ENCODE data around the gene N4BP2.

The N4BP2 gene

GRCh38 chr4:40160258-40160657 is 103.6 kb downstream of the N4BP2 start:
- ChIA-PET POLR2A (no interaction called here), CTCF (interaction anchor here (2.3 kb wide), 1 partner anchor 71 kb away, joined by 6 read pairs; no protein-coding TSS in a partner anchor)
- TF ChIP-seq, protein P1, sequence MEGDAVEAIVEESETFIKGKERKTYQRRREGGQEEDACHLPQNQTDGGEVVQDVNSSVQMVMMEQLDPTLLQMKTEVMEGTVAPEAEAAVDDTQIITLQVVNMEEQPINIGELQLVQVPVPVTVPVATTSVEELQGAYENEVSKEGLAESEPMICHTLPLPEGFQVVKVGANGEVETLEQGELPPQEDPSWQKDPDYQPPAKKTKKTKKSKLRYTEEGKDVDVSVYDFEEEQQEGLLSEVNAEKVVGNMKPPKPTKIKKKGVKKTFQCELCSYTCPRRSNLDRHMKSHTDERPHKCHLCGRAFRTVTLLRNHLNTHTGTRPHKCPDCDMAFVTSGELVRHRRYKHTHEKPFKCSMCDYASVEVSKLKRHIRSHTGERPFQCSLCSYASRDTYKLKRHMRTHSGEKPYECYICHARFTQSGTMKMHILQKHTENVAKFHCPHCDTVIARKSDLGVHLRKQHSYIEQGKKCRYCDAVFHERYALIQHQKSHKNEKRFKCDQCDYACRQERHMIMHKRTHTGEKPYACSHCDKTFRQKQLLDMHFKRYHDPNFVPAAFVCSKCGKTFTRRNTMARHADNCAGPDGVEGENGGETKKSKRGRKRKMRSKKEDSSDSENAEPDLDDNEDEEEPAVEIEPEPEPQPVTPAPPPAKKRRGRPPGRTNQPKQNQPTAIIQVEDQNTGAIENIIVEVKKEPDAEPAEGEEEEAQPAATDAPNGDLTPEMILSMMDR (IDR thresholded peaks at IDR 0.05; ENCODE audit: control extremely low read depth, extremely low read depth, low read depth, missing control alignments): no peak
- DNase-seq (ENCODE audit: extremely low spot score): no peak

- CTCF ChIA-PET: interaction anchor here (0.8 to 1.4 kb wide), 2 partner anchors 15 to 26 kb away, joined by 3 read pairs; no protein-coding TSS in a partner anchor
- POLR2A ChIA-PET: no interaction called here
- TF ChIP-seq, protein P1 (IDR thresholded peaks at IDR 0.05; ENCODE audit: control extremely low read depth, extremely low read depth, low read depth, missing control alignments): no peak
- no peak for DNase-seq (ENCODE audit: extremely low spot score)
Observed at GRCh38 chr4:40164459-40164858, 107.8 kb downstream of the N4BP2 start.

GRCh38 chr4:40165916-40166315 is 109.3 kb downstream of the N4BP2 start:
- POLR2A ChIA-PET: no interaction called here
- CTCF ChIA-PET: interaction anchor here (0.6 to 1.1 kb wide), 2 partner anchors 13 to 188 kb away, joined by 3 to 4 read pairs; no protein-coding TSS in a partner anchor
- TF ChIP-seq, protein P1 (IDR thresholded peaks at IDR 0.05; ENCODE audit: control extremely low read depth, extremely low read depth, low read depth, missing control alignments): no peak
- DNase-seq (ENCODE audit: extremely low spot score): no peak

- TF ChIP-seq, protein P1 (IDR thresholded peaks at IDR 0.05; ENCODE audit: control extremely low read depth, extremely low read depth, low read depth, missing control alignments): no peak
- POLR2A ChIA-PET: no interaction called here
- CTCF ChIA-PET: no interaction called here
- no peak for DNase-seq (ENCODE audit: extremely low spot score)
Observed at GRCh38 chr4:40168070-40168469, 111.4 kb downstream of the N4BP2 start.

- POLR2A ChIA-PET: interaction anchor here (1.1 kb wide), 1 partner anchor 29 kb away, joined by 3 read pairs; no protein-coding TSS in a partner anchor
- peak; percentile 28 for DNase-seq (ENCODE audit: extremely low spot score)
- TF ChIP-seq, protein P1 (IDR thresholded peaks at IDR 0.05; ENCODE audit: control extremely low read depth, extremely low read depth, low read depth, missing control alignments): no peak
- CTCF ChIA-PET: interaction anchor here (1.1 to 1.7 kb wide), 5 partner anchors 12 to 147 kb away, joined by 3 to 5 read pairs (median 3); no protein-coding TSS in a partner anchor
Observed at GRCh38 chr4:40170588-40170987, 113.9 kb downstream of the N4BP2 start.

DNA sequence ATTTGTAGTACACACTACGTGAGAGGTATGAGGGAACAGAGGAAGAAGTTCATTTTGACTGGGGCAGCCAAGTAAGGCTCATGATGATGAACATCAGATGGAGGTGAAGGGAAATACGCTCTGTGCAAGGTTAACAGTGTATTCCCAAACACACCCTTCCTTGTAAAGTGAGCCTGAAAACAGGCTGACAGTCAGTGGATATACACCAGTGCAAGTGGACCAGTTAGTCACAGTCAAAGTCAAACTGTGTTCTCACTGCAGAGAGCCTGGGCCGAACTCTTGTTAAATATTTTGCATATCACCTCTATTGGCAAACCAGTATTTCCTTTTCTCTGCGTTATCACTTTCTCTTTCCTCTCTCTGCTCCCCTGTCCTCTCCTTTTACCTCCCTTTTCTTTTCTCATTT is 116.8 kb downstream of the N4BP2 start:
- DNase-seq (ENCODE audit: extremely low spot score): peak; percentile 58
- ChIA-PET POLR2A (no interaction called here), CTCF (interaction anchor here (1.0 to 1.6 kb wide), 2 partner anchors 10 to 24 kb away, joined by 3 to 4 read pairs; no protein-coding TSS in a partner anchor)
- TF ChIP-seq, protein P1 (IDR thresholded peaks at IDR 0.05; ENCODE audit: control extremely low read depth, extremely low read depth, low read depth, missing control alignments): no peak

All from GM10248 (cell line).